Measurements from ENCODE around the gene GABARAP.

Gene GABARAP

DNA sequence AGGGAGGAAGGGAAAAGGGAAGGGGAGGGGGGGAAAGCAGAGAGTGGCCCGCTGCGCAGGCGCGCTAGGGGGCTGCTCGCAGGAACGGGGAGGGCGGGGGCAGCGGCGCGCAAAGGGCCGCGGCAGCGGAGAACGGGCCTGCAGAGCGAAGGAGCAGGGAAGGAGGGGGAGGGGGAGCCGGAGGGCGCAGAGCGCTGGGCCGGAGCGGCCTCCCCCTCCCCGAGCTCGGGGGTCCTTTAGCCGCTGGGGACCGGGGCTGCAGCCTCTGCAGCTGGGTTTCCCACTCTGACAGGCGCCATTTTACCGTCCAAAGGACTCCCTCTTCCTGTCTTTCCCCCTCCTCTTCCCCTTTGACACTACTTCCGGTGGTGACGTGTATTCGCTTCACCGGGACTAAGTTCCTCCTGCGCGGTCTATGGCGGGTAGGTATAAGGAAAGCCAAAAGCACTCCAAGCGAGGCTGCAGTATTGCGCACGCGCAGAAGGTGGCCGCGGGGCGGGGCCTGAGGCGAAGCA lies 9.5 kb upstream of the GABARAP start, which contains the start of gene CTDNEP1:
Gene CTDNEP1 (minus strand): TSS at position 74 of the 515 bp plus-strand sequence. CDS start 438 bp downstream, outside the sequence.
- DNase-seq = peak; percentile 98
- H3K4me3 ChIP-seq (ENCODE audit: low read depth, low read length) = peak within 1 kb of the TSS; percentile 75
- no peaks in the 10 kb centered on the region for H3K9me3 ChIP-seq (ENCODE audit: severe bottlenecking)
- peak within 1 kb of the TSS; percentile 98 for H3K27ac ChIP-seq
- peaks cover 46% of the 10 kb centered on the region for H3K36me3 ChIP-seq
- TF ChIP-seq, protein P1, sequence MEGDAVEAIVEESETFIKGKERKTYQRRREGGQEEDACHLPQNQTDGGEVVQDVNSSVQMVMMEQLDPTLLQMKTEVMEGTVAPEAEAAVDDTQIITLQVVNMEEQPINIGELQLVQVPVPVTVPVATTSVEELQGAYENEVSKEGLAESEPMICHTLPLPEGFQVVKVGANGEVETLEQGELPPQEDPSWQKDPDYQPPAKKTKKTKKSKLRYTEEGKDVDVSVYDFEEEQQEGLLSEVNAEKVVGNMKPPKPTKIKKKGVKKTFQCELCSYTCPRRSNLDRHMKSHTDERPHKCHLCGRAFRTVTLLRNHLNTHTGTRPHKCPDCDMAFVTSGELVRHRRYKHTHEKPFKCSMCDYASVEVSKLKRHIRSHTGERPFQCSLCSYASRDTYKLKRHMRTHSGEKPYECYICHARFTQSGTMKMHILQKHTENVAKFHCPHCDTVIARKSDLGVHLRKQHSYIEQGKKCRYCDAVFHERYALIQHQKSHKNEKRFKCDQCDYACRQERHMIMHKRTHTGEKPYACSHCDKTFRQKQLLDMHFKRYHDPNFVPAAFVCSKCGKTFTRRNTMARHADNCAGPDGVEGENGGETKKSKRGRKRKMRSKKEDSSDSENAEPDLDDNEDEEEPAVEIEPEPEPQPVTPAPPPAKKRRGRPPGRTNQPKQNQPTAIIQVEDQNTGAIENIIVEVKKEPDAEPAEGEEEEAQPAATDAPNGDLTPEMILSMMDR (IDR thresholded peaks at IDR 0.05; ENCODE audit: low read depth, low read length) = no peak
- no peaks in the 10 kb centered on the region for H3K27me3 ChIP-seq (ENCODE audit: insufficient read depth, low read depth, severe bottlenecking)

DNA sequence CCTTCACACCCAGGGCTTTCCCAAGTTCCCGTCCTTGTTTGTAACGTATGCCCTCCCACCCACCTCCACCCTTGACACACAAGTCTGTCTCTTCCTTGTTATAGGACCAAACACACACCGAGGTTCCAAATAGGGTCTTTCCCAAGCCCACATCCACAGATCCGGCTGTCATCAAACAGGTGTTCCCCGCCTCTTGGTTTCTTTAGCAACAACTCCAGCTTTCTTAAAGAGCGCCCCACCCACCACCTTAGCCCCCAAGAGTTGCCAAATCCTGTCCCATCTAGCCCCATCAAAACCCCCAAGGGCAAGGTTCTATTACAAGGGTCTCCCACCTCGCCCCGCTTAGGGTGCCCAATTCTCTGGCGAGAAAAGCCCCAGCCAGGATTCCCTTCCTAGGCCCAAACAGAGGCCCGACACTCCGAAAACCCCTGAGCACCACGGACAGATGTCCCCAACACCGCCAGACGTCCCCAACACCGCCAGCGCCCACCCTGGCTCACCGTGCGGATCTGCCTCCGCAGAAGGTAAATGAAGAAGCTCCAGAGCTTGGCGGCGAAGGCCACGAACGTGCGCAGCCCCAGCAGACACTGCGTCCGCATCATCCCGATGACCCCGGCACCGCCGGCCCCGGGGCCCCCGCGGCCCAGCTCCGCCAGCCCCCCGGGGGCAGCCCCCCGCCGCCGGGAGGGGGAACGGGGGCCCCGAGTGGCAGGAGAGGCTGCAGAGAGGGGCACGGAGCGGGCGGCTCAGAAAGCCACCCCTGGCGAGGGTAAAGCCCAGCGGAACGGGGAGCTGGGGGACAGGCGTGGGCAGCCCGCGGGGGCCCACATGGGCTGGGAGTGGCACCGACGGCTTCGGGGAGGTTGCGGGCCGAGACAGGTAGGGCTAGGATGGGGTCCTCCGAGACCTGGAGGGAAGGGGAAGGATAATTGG lies 8.7 kb upstream of the GABARAP start:
- TF ChIP-seq, protein P1 (IDR thresholded peaks at IDR 0.05; ENCODE audit: low read depth, low read length) = no peak
- Histone ChIP-seq H3K27me3 (ENCODE audit: insufficient read depth, low read depth, severe bottlenecking) (no peaks in the 10 kb centered on the region), H3K4me3 (ENCODE audit: low read depth, low read length) (peak overlapping the region; percentile 75), H3K27ac (peak overlapping the region; percentile 98), H3K36me3 (peaks cover 46% of the 10 kb centered on the region), H3K9me3 (ENCODE audit: severe bottlenecking) (no peaks in the 10 kb centered on the region)
- no peak for DNase-seq

DNA sequence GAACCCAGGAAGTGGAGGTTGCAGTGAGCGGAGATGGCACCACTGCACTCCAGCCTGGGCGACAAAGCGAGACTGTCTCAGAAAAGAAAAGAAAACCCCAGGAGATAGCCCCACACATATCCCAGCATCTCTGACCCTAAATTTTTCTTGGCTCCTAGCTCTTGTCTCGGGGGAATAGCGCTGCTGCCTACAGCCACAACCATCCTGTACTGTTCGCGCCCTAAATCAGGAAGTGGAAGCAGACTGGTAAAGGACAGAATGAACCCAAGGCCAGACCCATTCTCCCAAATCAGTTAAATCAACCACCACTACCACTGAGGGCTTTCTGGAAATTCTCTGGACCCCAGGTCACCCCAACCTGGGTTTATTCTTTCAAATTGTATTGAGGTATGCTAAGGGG lies 7.6 kb upstream of the GABARAP start:
- Histone ChIP-seq H3K27me3 (ENCODE audit: insufficient read depth, low read depth, severe bottlenecking) (no peaks in the 10 kb centered on the region), H3K9me3 (ENCODE audit: severe bottlenecking) (no peaks in the 10 kb centered on the region), H3K36me3 (peaks cover 46% of the 10 kb centered on the region), H3K27ac (no peak overlapping the region; the same call in 1 of the 2 replicates), H3K4me3 (ENCODE audit: low read depth, low read length) (no peak overlapping the region)
- DNase-seq = no peak
- TF ChIP-seq, protein P1 (IDR thresholded peaks at IDR 0.05; ENCODE audit: low read depth, low read length) = no peak

DNA sequence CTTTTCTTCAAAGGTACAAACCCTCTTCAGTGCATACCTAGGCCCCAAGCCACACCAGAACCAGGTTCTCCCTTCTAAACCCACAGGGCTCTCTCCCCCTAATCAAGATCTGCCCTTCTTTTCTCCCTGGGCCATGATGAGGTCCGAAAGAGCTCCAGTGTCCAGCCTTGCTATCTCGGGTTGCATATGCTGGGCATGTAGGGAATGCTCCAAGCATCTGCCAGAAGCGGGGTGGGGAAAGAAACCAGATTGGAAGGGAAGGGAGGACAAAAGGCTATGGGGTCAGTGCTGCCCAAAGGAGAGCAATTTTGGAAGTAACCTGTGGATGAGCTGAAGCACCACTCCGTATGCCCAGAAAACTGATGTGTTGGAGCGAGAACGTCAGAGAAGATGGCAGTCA lies 7.0 kb upstream of the GABARAP start:
- H3K9me3 ChIP-seq (ENCODE audit: severe bottlenecking) = no peaks in the 10 kb centered on the region
- peaks cover 46% of the 10 kb centered on the region for H3K36me3 ChIP-seq
- TF ChIP-seq, protein P1 (IDR thresholded peaks at IDR 0.05; ENCODE audit: low read depth, low read length) = no peak
- no peak for DNase-seq
- H3K4me3 ChIP-seq (ENCODE audit: low read depth, low read length) = no peak overlapping the region
- H3K27ac ChIP-seq = no peak overlapping the region
- H3K27me3 ChIP-seq (ENCODE audit: insufficient read depth, low read depth, severe bottlenecking) = no peaks in the 10 kb centered on the region

DNA sequence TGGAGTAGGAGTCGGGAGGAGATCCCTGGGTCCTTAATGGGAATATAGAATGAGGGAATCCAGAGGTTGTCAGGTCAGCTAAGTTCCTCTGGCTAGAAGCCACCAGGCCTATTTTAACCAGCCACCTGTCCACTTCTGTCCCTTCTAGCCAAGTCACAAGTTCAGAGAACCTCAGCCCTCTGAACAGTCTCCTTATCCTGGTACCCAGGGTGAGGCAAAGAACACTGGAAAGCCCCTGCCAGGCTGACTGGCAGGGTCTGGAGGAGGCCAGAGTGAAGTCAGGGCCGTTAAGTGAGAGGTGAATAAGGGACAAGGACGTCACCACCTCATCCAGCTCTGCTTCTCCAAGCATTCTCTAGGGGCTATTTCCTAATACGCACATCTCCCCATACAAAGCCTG lies 6.5 kb upstream of the GABARAP start:
- Histone ChIP-seq H3K9me3 (ENCODE audit: severe bottlenecking) (no peaks in the 10 kb centered on the region), H3K27ac (no peak overlapping the region), H3K27me3 (ENCODE audit: insufficient read depth, low read depth, severe bottlenecking) (no peaks in the 10 kb centered on the region), H3K4me3 (ENCODE audit: low read depth, low read length) (no peak overlapping the region), H3K36me3 (peaks cover 46% of the 10 kb centered on the region)
- DNase-seq = no peak
- TF ChIP-seq, protein P1 (IDR thresholded peaks at IDR 0.05; ENCODE audit: low read depth, low read length) = no peak

All from WERI-Rb-1 (cell line).